K562 (cell line): ENCODE data around the gene TIMP1. TPM values are rescaled to one million over a fixed set of nuclear protein-coding genes. Genes with fewer than 3 reads are reported as not detected.

Experiments used
- ATAC-seq: fragments of 200-7000 bp; cut with Tn5 transposase; 3 replicates; pipeline ENCODE4 v1.9.1; 2020; ENCODE audit warnings: moderate library complexity
- BruUV-seq: library from RNA; stranded (reverse); fragments of 400-500 nt; replicated peaks from 2 replicates; lab custom pipeline; 2021; lab: Mats Ljungman, UMichigan
- CTCF ChIA-PET: fragments of 300-600 bp; formaldehyde crosslinking; extraction: SDS; loops from one replicate; lab custom pipeline; 2021; ENCODE audit warnings: low intra/inter-chr PET ratio; lab: Yijun Ruan, JAX
- POLR2A ChIA-PET: fragments of 300-600, 350-650 bp; sonication (Branson Sonifier 250); formaldehyde crosslinking; extraction: SDS; loops from one replicate; lab custom pipeline; 2021; ENCODE audit warnings: antibody characterized with exemption, inconsistent platforms; lab: Yijun Ruan, JAX
- DNase-seq, 4 experiments: peaks; one replicate each; pipeline versions ENCODE4 v3.0.0 to v3.0.0-alpha.2; 2011 to 2018; ENCODE audit warnings: low spot score in 3 of 4, mixed read lengths in 3 of 4; ENCODE audit errors: extremely low read depth in 1 of 4
- FAIRE-seq: peaks from 2 replicates; lab custom pipeline; 2011; peaks lifted over from hg19 to GRCh38; lab: Jason Lieb, UNC
- H2AFZ ChIP-seq: 2 replicates; pipeline ENCODE4 v1.6.0; 2011; ENCODE audit warnings: low read depth, low read length, control low read depth, inconsistent platforms
- H3K27ac ChIP-seq: fragments of 200-600 bp; 3 replicates; pipeline ENCODE4 v1.8.0; 2011; ENCODE audit warnings: low read depth, mild to moderate bottlenecking, control low read depth, inconsistent platforms, low read length, moderate library complexity, mixed read lengths; ENCODE audit errors: extremely low read depth
- H3K27me3 ChIP-seq, 2 experiments: fragments of 300-600 bp in 1 of 2; 2 replicates in 1 of 2; 3 replicates in 1 of 2; pipeline versions ENCODE4 v1.6.0 to v1.8.0; 2011; ENCODE audit warnings: inconsistent platforms in 2 of 2, low read length in 2 of 2, mild to moderate bottlenecking in 1 of 2, mixed read lengths in 1 of 2, moderate library complexity in 1 of 2; ENCODE audit not compliant: control insufficient read depth in 2 of 2, insufficient read depth in 2 of 2
- H3K36me3 ChIP-seq: fragments of 300-600 bp; 3 replicates; pipeline ENCODE4 v1.8.0; 2011; ENCODE audit warnings: mild to moderate bottlenecking, low read length, inconsistent platforms; ENCODE audit not compliant: control insufficient read depth, insufficient read depth
- H3K4me1 ChIP-seq, 2 experiments: fragments of 200-600 bp in 1 of 2; replicated peaks in 1 of 2; 2 replicates in 1 of 2; 3 replicates in 1 of 2; pipeline versions ENCODE4 v1.5.1 to v1.8.0; 2011; ENCODE audit warnings: inconsistent platforms in 2 of 2, low read length in 2 of 2, mild to moderate bottlenecking in 1 of 2, mixed read lengths in 1 of 2, moderate library complexity in 1 of 2; ENCODE audit not compliant: control insufficient read depth in 2 of 2, insufficient read depth in 2 of 2
- H3K4me2 ChIP-seq: 2 replicates; pipeline ENCODE4 v1.6.1; 2011; ENCODE audit warnings: low read length, control low read depth, inconsistent platforms, mixed read lengths; ENCODE audit not compliant: insufficient read depth
- H3K4me3 ChIP-seq: fragments of 200-600 bp; sonication (generic), shearing (Covaris generic); 2 replicates; pipeline ENCODE4 v1.5.1; 2016; ENCODE audit warnings: control low read depth, inconsistent platforms
- H3K79me2 ChIP-seq: fragments of 200-600 bp; 3 replicates; pipeline ENCODE4 v1.8.0; 2011; ENCODE audit warnings: low read length, inconsistent platforms; ENCODE audit not compliant: control insufficient read depth, insufficient read depth
- H3K9ac ChIP-seq, 2 experiments: 2 replicates each; pipeline versions ENCODE4 v1.6.0 to v1.6.1; 2011; ENCODE audit warnings: low read depth in 2 of 2, low read length in 2 of 2, control low read depth in 1 of 2, inconsistent platforms in 1 of 2, mild to moderate bottlenecking in 1 of 2, mixed read lengths in 1 of 2; ENCODE audit not compliant: insufficient read depth in 1 of 2
- H3K9me1 ChIP-seq: one replicate; pipeline ENCODE4 v1.6.0; 2011; ENCODE audit warnings: inconsistent platforms, mild to moderate bottlenecking, low read length, moderate library complexity; ENCODE audit not compliant: control insufficient read depth, insufficient read depth
- H3K9me3 ChIP-seq: replicated peaks from 2 replicates; pipeline ENCODE4 v1.5.1; 2011; ENCODE audit warnings: low read depth, low read length, inconsistent platforms; ENCODE audit not compliant: control insufficient read depth, insufficient read depth
- H4K20me1 ChIP-seq: replicated peaks from 2 replicates; pipeline ENCODE4 v1.6.1; 2011; ENCODE audit warnings: low read length, inconsistent platforms, mixed read lengths; ENCODE audit not compliant: control insufficient read depth, insufficient read depth
- CEBPZ ChIP-seq: fragments of 150-350 bp; IDR thresholded peaks from 2 replicates; pipeline ENCODE4 v1.6.1; 2014; ENCODE audit warnings: low read depth, mild to moderate bottlenecking, low read length, borderline replicate concordance
- DACH1 ChIP-seq: fragments of 450-650 bp; IDR thresholded peaks from 2 replicates; pipeline ENCODE4 v1.6.1; 2018; ENCODE audit not compliant: partially characterized antibody
- ELK3 ChIP-seq: fragments of 450-650 bp; formaldehyde crosslinking; IDR thresholded peaks from 2 replicates; pipeline ENCODE4 v1.4.0; 2020; ENCODE audit warnings: mild to moderate bottlenecking
- EP300 ChIP-seq: IDR thresholded peaks from 2 replicates; pipeline ENCODE4 v1.6.1; 2012; ENCODE audit warnings: low read length, improper control_type of control experiment
- ESRRB ChIP-seq: fragments of 250-450 bp; sonication (Bioruptor Pico); IDR thresholded peaks from 2 replicates; pipeline ENCODE4 v1.5.0; 2020; ENCODE audit warnings: mild to moderate bottlenecking, moderate library complexity, borderline replicate concordance
- HCFC1 ChIP-seq: IDR thresholded peaks from 2 replicates; pipeline ENCODE4 v1.6.1; 2012; ENCODE audit warnings: low read depth, low read length, improper control_type of control experiment
- NCOA2 ChIP-seq, 2 experiments: fragments of 450-650 bp; IDR thresholded peaks; 2 replicates each; pipeline ENCODE4 v1.6.1; 2018; ENCODE audit warnings: mild to moderate bottlenecking in 2 of 2, moderate library complexity in 1 of 2; ENCODE audit not compliant: partially characterized antibody in 2 of 2
- PBX2 ChIP-seq, 2 experiments: IDR thresholded peaks in 1 of 2; conservative IDR thresholded peaks in 1 of 2; 2 replicates each; pipeline ENCODE4 v1.6.1; 2016; ENCODE audit warnings: low read depth in 2 of 2, mild to moderate bottlenecking in 1 of 2, missing compliant biosample characterization in 1 of 2, missing genetic modification characterization in 1 of 2, moderate library complexity in 1 of 2
- POLR2AphosphoS2 ChIP-seq: IDR thresholded peaks from 2 replicates; pipeline ENCODE4 v1.6.1; 2012; ENCODE audit warnings: low read length, improper control_type of control experiment
- SIN3B ChIP-seq: fragments of 450-650 bp; IDR thresholded peaks from 2 replicates; pipeline ENCODE4 v1.6.1; 2017; ENCODE audit warnings: low read depth, mild to moderate bottlenecking, moderate library complexity
- WHSC1 ChIP-seq: IDR thresholded peaks from one replicate; pipeline ENCODE4 v1.6.1; 2012; ENCODE audit warnings: low read length, control low read depth, inconsistent platforms
- ZBTB26 ChIP-seq: fragments of 450-650 bp; formaldehyde crosslinking; IDR thresholded peaks from 2 replicates; pipeline ENCODE4 v1.4.0; 2022; ENCODE audit warnings: missing genetic modification characterization
- WGBS: fragments of 100-300 bp; shearing (Covaris generic); methylation state at CpG from one replicate; pipeline ENCODE4 v1.1.6; 2016; ENCODE audit warnings: low coverage, mixed read lengths; ENCODE audit not compliant: insufficient coverage; ENCODE audit errors: missing lambda C conversion rate; 5-methylcytosine and 5-hydroxymethylcytosine counted together
- in situ Hi-C: fragments of 300-500 bp; cut with MboI; formaldehyde crosslinking; loops from 4 replicates; pipeline ENCODE4 v1.15.0; 2018; ENCODE audit warnings: inconsistent platforms, mixed read lengths
- intact Hi-C: fragments of 100-400 bp; cut with micrococcal nuclease; formaldehyde crosslinking; loops from 2 replicates; pipeline ENCODE4 v1.14.2; 2022
- polyA plus RNA-seq, 8 experiments: library from polyadenylated mRNA; depleted of rRNA in 4 of 8; stranded (reverse) in 5 of 8; unstranded in 3 of 8; fragments of >200 nt; fragmentation: Nextera tagmentation in 2 of 8; fragmentation: Illumina TruSeq in 1 of 8; extraction: Ambion mirVana in 2 of 8; extraction: Trizol in 1 of 8; gene quantifications; 2 replicates each; pipeline versions ENCODE4 v1.2.1 to v1.2.3, GENCODE V29; 2011 to 2014; ENCODE audit warnings: inconsistent platforms in 1 of 8, missing spikeins in 1 of 8
- total RNA-seq, 7 experiments: library from RNA; depleted of rRNA in 6 of 7; stranded (reverse); fragments of >200 nt in 6 of 7; fragmentation: Illumina TruSeq in 2 of 7; extraction: Trizol in 2 of 7; gene quantifications; 2 replicates each; pipeline versions ENCODE4 v1.2.1 to v1.2.3, GENCODE V29; 2011 to 2021; ENCODE audit warnings: low replicate concordance in 1 of 7

Gene TIMP1
- total and polyA plus RNA-seq, 9 of the 15 experiments (the other 6 are each of a cell fraction or from before 2014, with no cell fraction given): 115 to 699 (median 273) TPM

GRCh38 chrX:47614618-47615017 lies 32.4 kb downstream of the TIMP1 start:
- Histone ChIP-seq H4K20me1 (no peaks in the 10 kb centered on the region), H3K4me1 (peaks cover 0 to 7% of the 10 kb centered on the region in 2 experiments; a peak in 2 of 5 replicates), H3K4me2 (no peak overlapping the region), H3K79me2 (no peaks in the 10 kb centered on the region), H3K4me3 (no peak overlapping the region), H3K27ac (no peak overlapping the region), H3K27me3 (peaks cover 0 to 14% of the 10 kb centered on the region in 2 experiments; a peak in 3 of 5 replicates), H3K9ac (no peak overlapping the region), H3K9me1 (no peaks in the 10 kb centered on the region), H2AFZ (no peak overlapping the region), H3K36me3 (no peaks in the 10 kb centered on the region), H3K9me3 (0 out of 2 replicates have a peak, but pooled peaks cover 2% of the 10 kb centered on the region)
- no TSS peak for BruUV-seq
- FAIRE-seq (no peak), ATAC-seq (no peak), DNase-seq (no peak)
- ChIA-PET CTCF (no interaction called here), POLR2A (no interaction called here)
- WGBS: 28% methylated on average over 4 of the region's 5 CpGs
- in situ Hi-C loops (no loop called here), intact Hi-C loops (loop anchor here (5.0 kb wide), 1 partner anchor 32 kb away; the partner anchor contains the start of gene TIMP1)
- TF ChIP-seq HCFC1 (no peak), WHSC1 (no peak), SIN3B (no peak), ELK3 (CRISPR knock-in tag) (no peak), ESRRB (CRISPR knock-in tag) (no peak), DACH1 (no peak), PBX2 (CRISPR knock-in tag; IDR thresholded peaks at IDR 0.05; ENCODE audit: low read depth) (no peak), PBX2 (tag; conservative IDR thresholded peaks at IDR 0.05; ENCODE audit: low read depth) (no peak), NCOA2 (IDR thresholded peaks at IDR 0.05; ENCODE audit: partially characterized antibody in 2 of 2) (no peak), CEBPZ (no peak), ZBTB26 (CRISPR knock-in tag) (no peak), EP300 (no peak), POLR2AphosphoS2 (no peak)
